GM18519 (cell line): ENCODE measurements around the gene CAMKK2.
"Not testable (repeated sequence)": the region's sequence is repeated elsewhere in the genome, so short reads cannot be mapped to it uniquely, and the experiment has no call there.

ENCODE experiments used
- ATAC-seq: cut with Tn5 transposase; IDR thresholded peaks from one replicate; pipeline ENCODE4 v1.9.1; 2021; ENCODE audit warnings: mild to moderate bottlenecking, moderate library complexity; ENCODE audit not compliant: unreplicated experiment, low FRiP score

CAMKK2 gene

DNA sequence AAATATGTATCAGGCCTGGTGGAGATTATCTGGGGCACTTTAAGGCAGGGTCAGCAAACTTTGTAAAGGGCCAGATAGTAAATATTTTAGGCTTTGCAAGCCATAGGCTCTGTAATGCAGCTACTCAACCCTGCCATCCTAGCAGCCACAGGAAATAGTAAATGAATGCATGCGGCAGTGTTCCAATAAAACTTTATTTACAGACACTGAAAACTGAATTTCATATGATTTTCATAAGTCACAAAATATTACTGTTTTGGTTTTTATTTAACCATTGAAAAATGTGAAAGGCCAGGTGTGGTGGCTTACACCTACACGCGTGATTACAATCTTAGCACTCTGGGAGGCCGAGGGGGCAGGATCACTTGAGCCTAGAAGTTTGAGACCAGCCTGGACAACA, 3.2 kb upstream of the CAMKK2 start:
- ATAC-seq: no peak

DNA sequence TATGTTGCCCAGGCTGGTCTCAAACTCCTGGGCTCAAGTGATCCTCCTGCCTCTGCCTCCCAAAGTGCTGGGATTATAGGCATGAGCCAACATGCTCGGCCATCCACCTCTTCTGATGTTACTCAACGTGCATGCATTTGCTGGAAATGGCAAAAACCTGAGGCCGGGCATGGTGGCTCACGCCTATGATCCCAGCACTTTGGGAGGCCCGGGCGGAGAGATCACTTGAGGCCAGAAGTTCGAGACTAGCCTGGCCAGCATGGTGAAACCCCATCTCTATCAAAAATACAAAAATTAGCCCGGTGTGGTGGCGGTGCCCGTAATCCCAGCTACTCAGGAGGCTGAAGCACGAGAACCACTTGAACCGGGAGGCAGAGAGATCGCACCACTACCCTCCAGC, 1.9 kb upstream of the CAMKK2 start:
- ATAC-seq: not testable (repeated sequence)

DNA sequence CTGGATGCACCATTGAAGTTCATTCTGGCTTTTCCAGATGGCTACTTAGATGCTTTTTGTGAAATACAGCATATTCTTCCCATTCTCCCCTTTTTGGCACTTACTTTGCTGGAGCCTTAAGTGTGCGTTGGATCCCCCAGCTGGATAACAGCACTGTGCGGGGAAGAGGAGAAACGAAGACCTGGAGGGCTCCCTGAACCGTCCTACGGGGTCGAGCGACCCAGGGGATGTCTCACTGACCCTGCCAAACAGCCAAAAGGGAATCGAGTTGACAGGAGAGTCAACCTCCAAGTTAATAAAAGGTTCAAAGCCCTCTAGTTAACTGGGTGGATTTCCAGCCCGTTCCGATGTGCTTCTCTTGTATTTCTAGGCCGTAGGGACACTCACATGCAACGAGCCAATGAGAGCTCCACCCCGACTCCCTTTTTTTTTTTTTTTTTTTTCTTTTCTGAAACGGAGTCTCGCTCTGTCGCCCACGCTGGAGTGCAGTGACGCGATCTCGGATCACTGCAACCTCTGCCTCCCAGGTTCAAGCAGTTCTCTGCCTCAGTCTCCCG, 1.0 kb upstream of the CAMKK2 start:
- no peak for ATAC-seq

DNA sequence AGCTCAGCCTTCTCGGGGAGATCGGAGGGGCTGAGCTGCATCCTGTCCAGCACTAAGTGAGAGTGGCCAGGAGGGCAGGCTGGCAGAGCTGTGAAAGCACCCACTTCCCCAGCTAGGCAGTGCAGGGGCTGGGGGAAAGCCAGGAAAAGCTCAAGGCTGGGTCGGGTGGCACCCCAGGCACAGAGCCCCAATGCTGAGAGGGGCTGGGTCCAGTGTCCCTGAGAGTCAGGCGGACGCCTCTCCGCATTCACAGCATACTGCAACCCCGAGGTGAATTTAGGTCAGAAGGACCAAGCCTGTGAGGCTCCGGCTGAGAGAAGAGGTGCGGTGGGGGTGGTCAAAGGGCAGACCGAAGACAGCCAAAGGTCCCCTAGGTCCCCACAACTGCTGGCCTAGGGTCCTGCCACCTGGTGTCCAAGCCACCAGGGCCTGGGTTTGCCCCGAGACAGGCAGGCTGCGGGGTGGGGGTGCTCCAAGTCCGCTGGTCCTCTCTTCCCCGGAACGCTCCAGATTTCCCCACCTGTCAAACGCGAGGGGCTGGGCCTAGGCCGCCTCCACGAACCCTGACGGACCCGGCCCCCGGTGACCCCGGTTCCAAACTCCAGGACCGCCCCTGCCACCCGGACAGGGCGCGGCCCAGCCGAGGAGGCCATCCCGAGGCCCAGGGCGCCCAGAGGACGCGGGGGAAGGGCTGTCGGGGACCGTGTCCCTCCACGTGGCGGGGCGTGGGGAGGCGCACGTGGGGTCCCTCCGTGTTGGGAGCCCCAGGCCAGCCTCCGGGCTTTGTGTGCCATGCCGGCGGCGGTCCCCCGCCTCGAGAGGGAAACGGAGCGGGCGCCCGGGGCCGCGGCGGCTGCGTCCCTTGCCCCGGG, 527 bp downstream of the CAMKK2 start:
- ATAC-seq: peak; percentile 19

DNA sequence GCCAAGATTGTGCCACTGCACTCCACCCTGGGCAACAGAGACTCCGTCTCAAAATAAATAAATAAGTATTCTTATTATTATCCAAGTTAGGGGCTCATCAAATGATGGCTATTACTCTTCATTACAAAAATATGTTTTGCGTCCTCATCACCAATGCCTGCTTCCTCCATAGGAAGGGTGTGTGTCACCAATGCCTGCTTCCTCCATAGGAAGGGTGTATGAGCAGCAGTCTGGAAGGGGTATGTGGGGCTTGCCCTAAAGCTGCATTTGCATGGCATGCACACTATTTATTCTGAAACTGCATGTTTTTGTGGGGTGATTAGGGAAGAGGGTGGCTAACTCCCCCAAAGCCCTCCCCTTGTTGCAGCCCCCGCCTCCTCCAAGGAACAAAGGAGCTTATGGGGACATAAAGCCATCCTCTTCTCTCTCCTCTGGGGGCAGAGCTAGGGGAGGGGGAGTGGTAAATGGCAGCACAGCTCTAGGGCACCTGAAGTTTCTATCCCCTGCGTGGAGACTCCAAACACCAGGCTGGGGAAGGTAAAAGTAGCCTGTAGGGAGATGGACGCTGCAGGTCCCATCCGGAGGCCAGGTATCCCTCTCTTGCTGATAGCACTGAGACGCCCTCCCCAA, 1.3 kb downstream of the CAMKK2 start:
- no peak for ATAC-seq

DNA sequence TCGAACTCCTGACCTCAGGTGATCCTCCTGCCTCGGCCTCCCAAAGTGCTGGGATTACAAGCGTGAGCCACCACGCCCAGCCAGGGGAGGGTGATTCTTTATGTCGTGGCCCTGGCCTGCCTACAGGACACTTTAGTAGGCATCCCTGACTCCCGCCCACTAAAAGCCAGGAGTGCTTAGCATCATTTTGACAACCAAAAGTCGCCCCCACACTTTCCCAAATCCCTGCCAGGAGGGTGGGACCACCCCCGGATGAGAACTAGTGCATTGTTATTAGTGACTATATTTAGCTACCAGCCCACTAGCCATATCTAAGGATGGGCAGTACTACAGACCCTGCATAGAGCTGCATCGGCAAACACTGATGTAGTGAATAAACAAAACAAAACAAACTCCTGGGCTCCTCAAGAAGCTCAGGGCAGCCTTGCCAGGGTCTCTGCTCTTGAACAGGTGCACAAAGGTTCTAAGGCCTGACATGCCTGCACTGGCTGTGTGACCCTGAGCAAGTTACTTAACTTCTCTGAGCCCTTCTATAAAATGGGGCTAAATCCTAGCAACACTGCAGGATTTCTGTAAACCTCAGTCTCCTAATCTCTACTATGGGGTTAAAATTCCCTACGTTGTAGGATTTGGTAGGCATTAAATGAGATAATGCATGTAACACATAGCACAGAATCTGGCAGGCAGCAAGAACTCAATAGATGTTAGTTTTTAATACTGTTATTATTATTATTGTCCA, 2.2 kb downstream of the CAMKK2 start:
- ATAC-seq: no peak

DNA sequence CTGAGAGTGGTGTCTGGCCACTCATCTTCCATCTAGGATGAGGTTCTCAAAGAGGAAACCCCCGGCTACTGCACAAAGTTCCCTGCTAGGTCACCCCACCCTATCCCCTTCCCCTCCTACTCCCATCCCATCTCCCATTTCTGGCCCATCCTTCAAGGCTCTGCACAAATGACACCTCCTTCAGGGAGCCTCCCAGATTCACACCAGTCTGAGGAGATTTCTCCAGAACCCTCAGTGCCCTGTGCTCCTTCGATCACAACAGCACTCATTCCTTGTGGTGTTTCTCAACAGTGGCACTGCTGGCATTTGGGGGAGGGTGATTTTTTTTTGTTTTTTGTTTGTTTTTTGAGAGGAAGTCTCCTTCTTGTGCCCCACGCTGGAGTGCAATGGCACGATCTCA, 2.9 kb downstream of the CAMKK2 start:
- ATAC-seq: no peak

DNA sequence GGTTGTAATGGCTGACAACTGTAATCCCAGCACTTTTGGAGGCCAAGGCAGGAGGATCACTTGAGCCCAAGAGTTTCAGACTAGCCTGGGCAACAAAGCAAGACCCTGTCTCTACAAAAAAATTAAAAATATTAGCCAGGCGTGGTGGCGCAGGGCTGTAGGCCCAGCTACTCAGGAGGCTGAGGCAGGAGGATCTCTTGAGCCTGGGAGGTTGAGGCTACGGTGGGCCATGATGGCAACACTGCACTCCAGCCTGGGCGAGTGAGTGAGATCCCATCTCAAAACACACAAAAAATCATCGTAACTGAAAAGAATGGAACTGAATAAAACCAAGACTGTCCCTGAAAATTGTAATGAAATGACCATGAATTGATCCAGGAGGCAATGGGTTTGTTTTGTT, 6.1 kb downstream of the CAMKK2 start:
- ATAC-seq: no peak

DNA sequence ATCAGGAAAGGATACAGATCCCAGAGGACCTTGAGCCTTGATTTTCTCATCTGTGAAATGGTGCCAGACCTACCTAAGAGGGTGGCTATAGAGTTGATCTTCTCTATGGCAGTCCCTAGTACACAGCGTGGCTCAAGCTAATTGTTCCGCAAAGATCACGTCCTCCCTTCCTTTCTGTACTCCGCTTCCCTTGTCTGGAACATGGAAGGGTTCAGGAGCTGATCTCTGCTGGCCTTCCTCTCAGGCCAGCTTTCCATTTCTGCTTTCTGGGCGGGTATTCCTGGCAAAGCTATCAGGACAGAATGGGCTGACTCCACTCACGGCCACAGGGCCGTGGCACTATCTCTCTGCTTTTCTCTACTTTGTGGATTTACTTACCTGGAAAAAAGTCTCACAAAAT, 6.5 kb downstream of the CAMKK2 start:
- no peak for ATAC-seq

DNA sequence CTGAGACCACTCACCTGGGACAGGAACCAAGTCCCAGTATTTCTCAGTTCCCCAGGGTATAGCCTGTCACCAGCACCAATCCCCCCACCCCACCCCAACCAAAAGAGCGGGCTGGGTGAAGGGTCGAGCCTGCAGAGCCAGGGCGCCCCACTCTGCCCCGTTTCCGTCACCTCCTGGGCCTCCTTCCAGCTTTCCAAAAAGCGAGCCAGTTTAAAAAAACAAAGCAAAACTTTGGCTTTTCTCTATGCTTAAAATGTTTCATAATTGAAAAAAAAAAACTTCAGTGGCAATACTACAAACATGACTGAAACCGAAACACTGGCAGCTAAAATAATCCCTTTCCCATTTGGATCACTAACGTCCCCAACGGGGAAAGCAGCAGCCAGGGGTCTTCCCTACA, 7.5 kb downstream of the CAMKK2 start:
- no peak for ATAC-seq

DNA sequence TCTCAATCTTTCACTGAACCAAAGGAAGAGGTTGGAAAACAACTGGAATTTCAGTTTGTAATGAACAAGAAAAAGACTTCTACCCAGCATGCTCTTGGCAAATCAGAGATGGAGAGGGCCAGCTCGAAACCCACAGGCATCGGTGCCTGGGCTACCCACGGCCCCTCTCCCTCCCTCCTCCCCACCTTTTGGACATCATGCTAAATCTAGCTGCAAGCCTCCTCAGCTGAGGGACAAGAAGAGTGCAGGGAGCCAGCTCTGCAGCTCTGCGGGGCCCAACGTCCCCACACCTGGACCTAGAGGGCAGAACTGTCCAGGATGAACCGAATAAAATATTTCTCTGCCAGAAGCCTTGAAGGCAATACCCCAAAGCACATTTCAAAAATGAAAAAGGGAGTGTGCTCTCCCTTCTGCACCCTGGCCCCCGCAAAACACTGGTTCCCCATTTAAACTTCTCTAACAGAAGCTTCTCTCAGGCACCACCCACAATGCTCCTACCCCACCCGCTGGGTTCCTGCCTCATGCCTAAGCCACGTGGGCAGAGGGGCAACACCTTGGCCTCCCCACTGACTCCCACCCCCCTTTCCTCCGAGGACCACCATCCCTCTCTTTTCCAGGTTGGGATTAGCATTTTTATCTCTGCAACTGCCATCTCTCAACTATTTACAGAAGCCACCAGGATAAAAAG, 8.2 kb downstream of the CAMKK2 start:
- ATAC-seq: no peak

DNA sequence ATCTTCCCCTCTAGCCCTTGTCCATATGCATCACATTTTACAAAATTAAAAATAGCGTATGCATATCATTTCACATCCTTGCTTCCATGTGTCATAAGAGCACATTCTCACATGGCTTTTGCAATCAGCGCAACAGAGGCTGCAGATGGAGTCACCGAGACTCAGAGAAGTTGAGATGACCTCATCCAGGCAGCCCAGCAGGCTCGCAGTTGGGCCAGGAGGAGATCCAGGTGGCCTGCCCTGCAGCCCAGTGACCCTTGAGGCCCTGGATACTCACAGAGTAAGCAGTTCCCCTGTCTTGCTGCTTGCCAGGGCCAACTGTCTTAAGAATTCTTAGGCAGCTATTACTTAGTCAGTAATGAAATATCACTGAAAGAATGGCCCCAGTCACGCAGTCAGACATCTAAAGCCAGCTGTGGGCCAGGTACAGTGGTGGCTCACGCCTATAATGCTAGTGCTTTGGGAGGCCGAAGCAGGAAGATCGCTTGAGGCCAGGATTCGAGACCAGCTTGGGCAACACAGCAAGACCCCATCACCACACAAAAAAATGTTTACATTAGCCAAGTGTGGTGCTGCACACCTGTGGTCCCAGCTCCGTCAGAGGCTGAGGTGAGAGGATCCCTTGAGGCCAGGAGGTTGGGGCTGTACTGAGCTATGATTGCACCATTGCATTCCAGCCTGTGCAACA, 9.1 kb downstream of the CAMKK2 start:
- ATAC-seq: no peak

DNA sequence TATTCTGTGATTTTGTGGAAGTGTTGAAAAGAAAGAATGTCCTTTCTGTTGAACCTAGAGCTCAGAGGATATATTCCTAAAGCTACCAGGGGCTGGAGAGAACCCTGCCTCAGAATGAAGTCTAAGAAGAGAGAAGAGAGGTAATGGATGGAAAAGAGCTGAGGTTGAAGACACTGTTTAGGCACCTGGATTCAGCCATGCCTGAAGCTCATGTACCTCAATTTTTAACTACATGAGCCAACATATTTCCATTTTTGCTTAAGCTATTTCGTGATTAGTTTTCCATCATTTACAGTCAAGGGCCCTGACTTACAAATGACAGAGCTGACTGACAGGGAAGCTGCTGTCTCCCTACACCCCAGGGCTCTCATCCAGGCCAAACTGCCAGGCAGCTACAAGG, 10.7 kb downstream of the CAMKK2 start:
- no peak for ATAC-seq

DNA sequence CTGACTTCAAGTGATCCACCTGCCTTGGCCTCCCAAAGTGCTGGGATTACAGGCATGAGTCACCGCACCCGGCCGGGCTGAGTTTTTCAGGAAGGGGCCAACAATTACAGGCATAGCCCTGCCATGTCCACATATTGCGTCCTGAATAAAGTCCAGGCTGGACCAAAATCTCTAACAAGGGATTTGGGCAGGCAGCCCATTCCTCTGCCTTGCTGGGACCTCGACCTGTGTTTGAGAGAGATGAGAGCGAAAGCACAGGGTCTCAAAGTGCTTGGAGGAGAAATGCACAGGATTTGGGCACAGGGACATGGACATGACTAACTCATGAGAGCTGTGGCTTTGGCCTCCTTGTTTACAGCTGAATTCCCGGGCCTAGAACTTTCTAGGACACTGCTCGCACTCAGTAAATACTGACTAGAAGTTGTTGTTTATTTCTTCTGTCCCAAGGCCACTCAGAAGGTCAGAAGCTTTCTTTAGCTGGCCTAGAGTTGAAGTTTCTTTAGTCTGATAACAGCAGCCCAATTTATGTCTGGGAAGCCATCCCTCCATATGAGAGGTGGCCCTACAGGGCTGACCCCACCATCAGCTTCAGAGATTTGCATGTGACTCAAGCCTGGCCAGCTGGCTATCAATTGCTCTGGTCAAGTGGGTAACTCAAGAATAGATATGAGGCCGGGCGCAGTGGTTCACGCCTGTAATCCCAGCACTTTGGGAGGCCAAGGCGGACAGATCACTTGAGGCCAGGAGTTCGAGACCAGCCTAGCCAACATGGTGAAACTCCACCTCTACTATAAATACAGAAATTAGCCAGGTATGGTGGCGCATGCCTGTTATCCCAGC, 11.7 kb downstream of the CAMKK2 start:
- ATAC-seq: no peak

DNA sequence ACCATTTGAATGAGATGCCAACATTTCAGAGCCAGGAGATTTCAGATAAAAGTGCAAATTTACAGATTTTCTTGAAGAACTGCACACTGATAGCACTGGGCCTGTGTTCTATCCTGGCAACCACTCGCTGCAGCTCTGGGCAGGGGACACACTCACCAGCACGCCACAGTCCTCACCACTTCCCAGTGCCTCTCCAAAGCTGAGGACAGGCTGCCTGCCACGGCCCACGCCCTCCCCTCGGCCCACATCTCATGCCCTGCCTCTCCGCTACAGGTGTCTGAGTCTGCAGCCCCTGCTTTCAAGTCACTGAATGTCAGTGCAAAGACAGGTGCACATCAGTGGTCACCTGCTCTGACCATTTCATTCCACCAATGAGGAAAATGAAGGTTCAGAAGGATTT, 12.7 kb downstream of the CAMKK2 start:
- no peak for ATAC-seq

DNA sequence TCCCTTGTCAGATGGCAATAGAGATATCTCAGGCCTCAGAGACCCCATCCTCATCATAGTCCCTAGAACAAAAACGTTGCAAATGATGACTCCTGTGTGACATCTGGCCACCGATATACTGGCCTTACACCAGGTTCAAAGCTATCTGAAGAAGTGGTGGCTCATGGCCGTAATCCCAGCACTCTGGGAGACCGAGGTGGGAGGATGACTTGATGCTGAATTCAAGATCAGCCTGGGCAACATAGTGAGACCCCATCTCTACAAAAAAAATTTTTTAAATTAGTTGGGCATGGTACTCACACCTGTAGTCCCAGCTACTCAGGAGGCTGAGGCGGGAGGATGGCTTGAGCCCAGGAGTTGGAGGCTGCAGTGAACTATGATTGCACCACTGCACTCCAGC, 13.1 kb downstream of the CAMKK2 start:
- ATAC-seq: no peak

DNA sequence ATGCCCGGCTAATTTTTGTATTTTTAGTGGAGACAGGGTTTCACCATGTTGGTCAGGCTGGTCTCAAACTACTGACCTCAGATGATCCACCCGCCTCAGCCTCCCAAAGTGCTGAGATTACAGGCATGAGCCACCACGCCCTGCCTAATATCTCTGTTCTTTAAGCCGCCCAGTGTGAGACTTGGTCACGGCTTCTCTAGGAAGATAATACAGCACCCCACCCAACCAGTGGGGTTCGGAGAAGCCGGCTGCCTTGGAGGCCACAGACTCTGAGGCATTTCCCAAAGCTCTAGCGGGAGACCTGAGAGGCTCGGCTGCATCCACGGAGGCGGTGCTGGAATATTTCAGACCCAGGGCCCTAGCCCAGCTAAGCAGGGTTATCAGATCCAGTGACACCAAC, 13.6 kb downstream of the CAMKK2 start:
- not testable (repeated sequence) for ATAC-seq

DNA sequence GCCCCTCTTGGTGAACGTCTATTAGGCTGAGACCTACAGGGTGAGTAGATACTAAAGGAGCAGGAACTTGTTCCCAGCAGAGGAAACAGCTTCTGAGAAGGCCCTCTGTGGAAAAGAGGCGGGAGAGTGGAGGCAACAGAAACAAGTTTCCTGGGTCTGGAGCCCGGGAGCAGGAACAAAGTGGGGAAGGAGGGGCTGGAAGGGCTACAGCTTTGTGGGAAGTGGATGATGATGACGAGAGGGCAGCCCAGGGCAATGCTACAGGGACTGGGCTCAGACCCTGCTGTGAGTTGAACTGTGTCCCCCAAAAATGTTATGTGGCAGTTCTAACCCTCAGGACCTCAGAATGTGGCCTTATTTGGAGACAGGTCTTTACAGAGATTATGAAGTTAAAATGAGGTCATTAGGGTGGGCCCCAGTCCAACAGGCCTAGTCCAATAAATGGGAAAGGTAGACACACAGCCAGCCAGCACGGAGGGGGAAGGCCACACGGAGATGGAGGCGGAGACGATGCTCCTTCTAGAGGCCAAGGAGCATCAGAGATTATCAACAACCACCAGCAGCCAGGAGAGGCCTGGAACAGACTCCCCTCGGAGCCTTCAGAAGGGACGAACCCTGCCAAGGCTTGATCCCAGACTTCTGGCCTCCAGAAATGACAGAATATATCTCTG, 14.3 kb downstream of the CAMKK2 start:
- no peak for ATAC-seq

DNA sequence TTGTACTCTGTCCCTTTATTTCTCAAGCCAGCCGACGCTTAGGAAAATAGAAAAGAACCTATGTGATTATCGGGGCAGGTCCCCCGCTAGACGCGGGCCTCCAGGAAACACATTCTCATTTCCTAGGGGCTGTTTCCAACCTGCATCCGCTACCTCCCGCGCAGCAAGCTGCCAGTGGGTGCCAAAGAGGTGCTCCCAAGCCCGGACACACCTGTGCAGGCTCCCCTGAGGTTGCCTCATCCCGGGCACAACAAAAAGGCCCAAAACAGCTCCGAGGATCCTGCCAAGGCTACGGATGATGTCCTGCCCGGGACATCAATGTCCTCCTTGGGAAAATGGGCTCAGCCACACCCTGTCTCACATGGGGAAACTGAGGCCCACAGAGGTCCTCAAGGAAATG, 15.4 kb downstream of the CAMKK2 start:
- not testable (repeated sequence) for ATAC-seq
